GM12878 (cell line): ENCODE measurements around the gene ABR. TPM values are rescaled to one million over a fixed set of nuclear protein-coding genes. Genes with fewer than 3 reads are reported as not detected.

ENCODE experiments used
- ATAC-seq: fragments of 200-7000 bp; cut with Tn5 transposase; 3 replicates; pipeline ENCODE4 v1.9.1; 2020; ENCODE audit warnings: mild to moderate bottlenecking, moderate library complexity
- BruUV-seq: library from RNA; stranded (reverse); fragments of 400-500 nt; replicated peaks from 2 replicates; lab custom pipeline; 2021; lab: Mats Ljungman, UMichigan
- CTCF ChIA-PET: fragments of 300-600 bp; sonication (Branson Sonifier 250); formaldehyde crosslinking; extraction: SDS; loops from one replicate; lab custom pipeline; 2021; ENCODE audit warnings: inconsistent platforms; lab: Yijun Ruan, JAX
- POLR2A ChIA-PET: fragments of 350-600 bp; formaldehyde crosslinking; extraction: SDS; loops from one replicate; lab custom pipeline; 2021; ENCODE audit warnings: inconsistent platforms; lab: Charles Lee
- RAD21 ChIA-PET: fragments of 300-600 bp; sonication (Branson Sonifier 250); formaldehyde crosslinking; loops from one replicate; lab custom pipeline; 2023; ENCODE audit warnings: antibody characterized with exemption; ENCODE audit not compliant: unreplicated experiment; lab: Charles Lee
- SMC1A ChIA-PET: fragments of 300-600 bp; sonication (Branson Sonifier 250); formaldehyde crosslinking; loops from one replicate; lab custom pipeline; 2023; ENCODE audit not compliant: unreplicated experiment, uncharacterized antibody; lab: Charles Lee
- DNase-seq: peaks from one replicate; pipeline ENCODE4 v3.0.0-alpha.2; 2011; ENCODE audit warnings: low read depth, low spot score
- FAIRE-seq: peaks from 3 replicates; lab custom pipeline; 2011; peaks lifted over from hg19 to GRCh38; lab: Jason Lieb, UNC
- H2AFZ ChIP-seq: 2 replicates; pipeline ENCODE4 v1.6.0; 2011; ENCODE audit warnings: low read depth, low read length, control low read depth; ENCODE audit not compliant: control insufficient read depth
- H3K27ac ChIP-seq: 2 replicates; pipeline ENCODE4 v1.5.1; 2011; ENCODE audit warnings: control low read depth; ENCODE audit not compliant: control insufficient read depth, insufficient read depth
- H3K27me3 ChIP-seq, 2 experiments: replicated peaks in 1 of 2; 2 replicates each; pipeline versions ENCODE4 v1.6.0 to v1.6.1; 2011; ENCODE audit warnings: low read length in 1 of 2; ENCODE audit not compliant: control insufficient read depth in 2 of 2, insufficient read depth in 2 of 2
- H3K36me3 ChIP-seq, 2 experiments: 2 replicates each; pipeline ENCODE4 v1.5.1; 2011; ENCODE audit warnings: low read length in 1 of 2; ENCODE audit not compliant: control insufficient read depth in 2 of 2, insufficient read depth in 2 of 2
- H3K4me1 ChIP-seq: 2 replicates; pipeline ENCODE4 v1.6.1; 2011; ENCODE audit warnings: mild to moderate bottlenecking, low read length, moderate library complexity, mixed read lengths; ENCODE audit not compliant: control insufficient read depth, insufficient read depth
- H3K4me2 ChIP-seq: 2 replicates; pipeline ENCODE4 v1.6.0; 2011; ENCODE audit warnings: control low read depth; ENCODE audit not compliant: control insufficient read depth, insufficient read depth
- H3K4me3 ChIP-seq: fragments of 200-600 bp; sonication (generic); 2 replicates; pipeline ENCODE4 v1.5.1; 2016
- H3K79me2 ChIP-seq: 2 replicates; pipeline ENCODE4 v1.6.0; 2011; ENCODE audit warnings: low read length; ENCODE audit not compliant: control insufficient read depth, insufficient read depth
- H3K9ac ChIP-seq: 2 replicates; pipeline ENCODE4 v1.8.0; 2011; ENCODE audit warnings: low read length, control low read depth, mixed read lengths; ENCODE audit not compliant: control insufficient read depth, insufficient read depth
- H3K9me3 ChIP-seq: replicated peaks from 3 replicates; pipeline ENCODE4 v1.5.1; 2011; ENCODE audit warnings: mild to moderate bottlenecking, low read length; ENCODE audit not compliant: control insufficient read depth, insufficient read depth
- H4K20me1 ChIP-seq: 2 replicates; pipeline ENCODE4 v1.6.0; 2011; ENCODE audit not compliant: control insufficient read depth, insufficient read depth
- BMI1 ChIP-seq: fragments of 450-650 bp; IDR thresholded peaks from 2 replicates; pipeline ENCODE4 v1.6.1; 2016; ENCODE audit warnings: mild to moderate bottlenecking, moderate library complexity, borderline replicate concordance
- CEBPB ChIP-seq, 2 experiments: fragments of 150-350 bp in 1 of 2; IDR thresholded peaks; 2 replicates each; pipeline ENCODE4 v1.6.1; 2012 to 2014; ENCODE audit warnings: low read depth in 2 of 2, low read length in 2 of 2, borderline replicate concordance in 1 of 2, inconsistent platforms in 1 of 2
- CHD4 ChIP-seq: fragments of 200-600 bp; sonication (generic); IDR thresholded peaks from 2 replicates; pipeline ENCODE4 v1.6.1; 2016; ENCODE audit warnings: mild to moderate bottlenecking
- EGR1 ChIP-seq, 2 experiments: IDR thresholded peaks; 1 replicate in 1 of 2; 2 replicates in 1 of 2; pipeline ENCODE4 v1.6.1; 2011 to 2012; ENCODE audit warnings: low read depth in 2 of 2, low read length in 2 of 2, borderline replicate concordance in 1 of 2, mild to moderate bottlenecking in 1 of 2, moderate library complexity in 1 of 2
- KDM1A ChIP-seq: fragments of 200-600 bp; sonication (generic); IDR thresholded peaks from 2 replicates; pipeline ENCODE4 v1.6.1; 2016; ENCODE audit warnings: borderline replicate concordance
- MLLT1 ChIP-seq: fragments of 450-650 bp; IDR thresholded peaks from 2 replicates; pipeline ENCODE4 v1.6.1; 2016; ENCODE audit warnings: mild to moderate bottlenecking
- MTA2 ChIP-seq: fragments of 450-650 bp; IDR thresholded peaks from 2 replicates; pipeline ENCODE4 v1.6.1; 2016; ENCODE audit warnings: low read depth, mild to moderate bottlenecking, moderate library complexity
- NFYB ChIP-seq: IDR thresholded peaks from 2 replicates; pipeline ENCODE4 v1.6.1; 2011; ENCODE audit warnings: low read depth, mild to moderate bottlenecking, low read length, improper control_type of control experiment, moderate library complexity; ENCODE audit not compliant: insufficient read depth
- PAX8 ChIP-seq: fragments of 450-650 bp; IDR thresholded peaks from 2 replicates; pipeline ENCODE4 v1.6.1; 2017; ENCODE audit warnings: mild to moderate bottlenecking, moderate library complexity
- POU2F2 ChIP-seq: IDR thresholded peaks from 3 replicates; pipeline ENCODE4 v1.6.1; 2011; ENCODE audit warnings: low read depth, mild to moderate bottlenecking, low read length, borderline replicate concordance
- SIX5 ChIP-seq: IDR thresholded peaks from 2 replicates; pipeline ENCODE4 v1.6.1; 2011; ENCODE audit warnings: mild to moderate bottlenecking, low read depth, low read length, moderate library complexity; ENCODE audit not compliant: severe bottlenecking
- SREBF2 ChIP-seq: IDR thresholded peaks from 2 replicates; pipeline ENCODE4 v1.6.1; 2012; ENCODE audit warnings: mild to moderate bottlenecking, low read length
- WGBS: methylation state at CpG from one replicate; pipeline ENCODE4 v1.1.6; 2016; ENCODE audit warnings: low lambda C conversion rate; ENCODE audit not compliant: insufficient replicate concordance, insufficient coverage; ENCODE audit errors: missing lambda C conversion rate; 5-methylcytosine and 5-hydroxymethylcytosine counted together
- in situ Hi-C: fragments of 300-500 bp; cut with MboI; formaldehyde crosslinking; loops from 9 replicates; pipeline ENCODE4 v1.14.3; 2018; ENCODE audit warnings: mixed read lengths
- intact Hi-C: fragments of 100-400 bp; cut with micrococcal nuclease; formaldehyde crosslinking; loops from one replicate; pipeline ENCODE4 v1.14.2; 2022; ENCODE audit not compliant: unreplicated experiment
- polyA plus RNA-seq, 11 experiments: library from polyadenylated mRNA; depleted of rRNA in 4 of 11; unstranded in 6 of 11; stranded (reverse) in 5 of 11; fragments of >200 nt; fragmentation: Nextera tagmentation in 4 of 11; fragmentation: Illumina TruSeq in 1 of 11; extraction: Ambion mirVana in 4 of 11; extraction: Trizol in 1 of 11; gene quantifications; 1 replicate in 1 of 11; 2 replicates in 10 of 11; pipeline versions ENCODE4 v1.2.1 to v1.2.3, GENCODE V29; 2011 to 2016; ENCODE audit warnings: inconsistent platforms in 2 of 11, missing spikeins in 2 of 11, low read depth in 1 of 11
- total RNA-seq, 4 experiments: library from RNA; depleted of rRNA in 3 of 4; stranded (reverse); fragments of >200 nt in 3 of 4; fragmentation: Illumina TruSeq in 1 of 4; extraction: Trizol in 1 of 4; gene quantifications; 2 replicates each; pipeline versions ENCODE4 v1.2.1 to v1.2.3, GENCODE V29; 2013 to 2021
- TF ChIP-seq, protein P1 (sequence below): fragments of 450-650 bp; IDR thresholded peaks from 2 replicates; pipeline ENCODE4 v1.6.1; 2016; ENCODE audit warnings: mild to moderate bottlenecking, moderate library complexity, borderline replicate concordance
- TF ChIP-seq, protein P2 (sequence below): IDR thresholded peaks from 2 replicates; pipeline ENCODE4 v1.6.1; 2011; ENCODE audit warnings: borderline replicate concordance, low read depth, mild to moderate bottlenecking, moderate library complexity, mixed read lengths, low read length; ENCODE audit not compliant: insufficient read depth; ENCODE audit errors: extremely low read length

Gene ABR
- total and polyA plus RNA-seq, 10 of the 15 experiments (the other 5 are each of a cell fraction or from before 2014, with no cell fraction given): 1.4 to 112 (median 30.0) TPM

- intact Hi-C loops: no loop called here
- no peak for FAIRE-seq
- Histone ChIP-seq H3K4me3 (peak overlapping the region; percentile 39; the same call in 1 of the 2 replicates), H3K27me3 (no peaks in the 10 kb centered on the region), H2AFZ (no peak overlapping the region), H3K4me1 (peaks cover 33% of the 10 kb centered on the region), H3K36me3 (peaks cover 2% of the 10 kb centered on the region in 2 experiments; a peak in 2 of 4 replicates), H4K20me1 (no peaks in the 10 kb centered on the region), H3K27ac (peak overlapping the region; percentile 80), H3K4me2 (peak overlapping the region; percentile 85), H3K9me3 (no peaks in the 10 kb centered on the region; the same call in 2 of the 3 replicates), H3K79me2 (peaks cover 61% of the 10 kb centered on the region), H3K9ac (peak overlapping the region; percentile 65)
- ChIA-PET SMC1A (interaction anchor here (1.0 to 5.4 kb wide), 6 partner anchors 9 to 35 kb away, joined by 3 to 35 read pairs (median 4); no protein-coding TSS in a partner anchor), CTCF (interaction anchor here (0.8 to 1.5 kb wide), 7 partner anchors 10 to 94 kb away, joined by 3 to 13 read pairs (median 4); no protein-coding TSS in a partner anchor), POLR2A (interaction anchor here (0.9 to 2.2 kb wide), 4 partner anchors 9 to 177 kb away, joined by 3 to 20 read pairs (median 4); no protein-coding TSS in a partner anchor), RAD21 (interaction anchor here (1.0 to 6.5 kb wide), 7 partner anchors 10 to 94 kb away, joined by 3 to 41 read pairs (median 7); no protein-coding TSS in a partner anchor)
- peak; percentile 81 for ATAC-seq
- DNase-seq: no peak
- no TSS peak for BruUV-seq
- in situ Hi-C loops: no loop called here
- WGBS: 22% methylated on average over 18 of the region's 19 CpGs
- no peak for TF ChIP-seq KDM1A
- TF ChIP-seq, protein P1, sequence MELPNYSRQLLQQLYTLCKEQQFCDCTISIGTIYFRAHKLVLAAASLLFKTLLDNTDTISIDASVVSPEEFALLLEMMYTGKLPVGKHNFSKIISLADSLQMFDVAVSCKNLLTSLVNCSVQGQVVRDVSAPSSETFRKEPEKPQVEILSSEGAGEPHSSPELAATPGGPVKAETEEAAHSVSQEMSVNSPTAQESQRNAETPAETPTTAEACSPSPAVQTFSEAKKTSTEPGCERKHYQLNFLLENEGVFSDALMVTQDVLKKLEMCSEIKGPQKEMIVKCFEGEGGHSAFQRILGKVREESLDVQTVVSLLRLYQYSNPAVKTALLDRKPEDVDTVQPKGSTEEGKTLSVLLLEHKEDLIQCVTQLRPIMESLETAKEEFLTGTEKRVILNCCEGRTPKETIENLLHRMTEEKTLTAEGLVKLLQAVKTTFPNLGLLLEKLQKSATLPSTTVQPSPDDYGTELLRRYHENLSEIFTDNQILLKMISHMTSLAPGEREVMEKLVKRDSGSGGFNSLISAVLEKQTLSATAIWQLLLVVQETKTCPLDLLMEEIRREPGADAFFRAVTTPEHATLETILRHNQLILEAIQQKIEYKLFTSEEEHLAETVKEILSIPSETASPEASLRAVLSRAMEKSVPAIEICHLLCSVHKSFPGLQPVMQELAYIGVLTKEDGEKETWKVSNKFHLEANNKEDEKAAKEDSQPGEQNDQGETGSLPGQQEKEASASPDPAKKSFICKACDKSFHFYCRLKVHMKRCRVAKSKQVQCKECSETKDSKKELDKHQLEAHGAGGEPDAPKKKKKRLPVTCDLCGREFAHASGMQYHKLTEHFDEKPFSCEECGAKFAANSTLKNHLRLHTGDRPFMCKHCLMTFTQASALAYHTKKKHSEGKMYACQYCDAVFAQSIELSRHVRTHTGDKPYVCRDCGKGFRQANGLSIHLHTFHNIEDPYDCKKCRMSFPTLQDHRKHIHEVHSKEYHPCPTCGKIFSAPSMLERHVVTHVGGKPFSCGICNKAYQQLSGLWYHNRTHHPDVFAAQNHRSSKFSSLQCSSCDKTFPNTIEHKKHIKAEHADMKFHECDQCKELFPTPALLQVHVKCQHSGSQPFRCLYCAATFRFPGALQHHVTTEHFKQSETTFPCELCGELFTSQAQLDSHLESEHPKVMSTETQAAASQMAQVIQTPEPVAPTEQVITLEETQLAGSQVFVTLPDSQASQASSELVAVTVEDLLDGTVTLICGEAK: no peak
- 0 out of 2 replicates have a peak, but pooled peaks have one; percentile 33 for TF ChIP-seq MLLT1
- no peak for TF ChIP-seq NFYB
- TF ChIP-seq, protein P2, sequence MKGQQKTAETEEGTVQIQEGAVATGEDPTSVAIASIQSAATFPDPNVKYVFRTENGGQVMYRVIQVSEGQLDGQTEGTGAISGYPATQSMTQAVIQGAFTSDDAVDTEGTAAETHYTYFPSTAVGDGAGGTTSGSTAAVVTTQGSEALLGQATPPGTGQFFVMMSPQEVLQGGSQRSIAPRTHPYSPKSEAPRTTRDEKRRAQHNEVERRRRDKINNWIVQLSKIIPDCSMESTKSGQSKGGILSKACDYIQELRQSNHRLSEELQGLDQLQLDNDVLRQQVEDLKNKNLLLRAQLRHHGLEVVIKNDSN: peak; percentile 39
- TF ChIP-seq BMI1: no peak
- TF ChIP-seq PAX8: no peak
- TF ChIP-seq CHD4: no peak
- TF ChIP-seq EGR1 (IDR thresholded peaks at IDR 0.05; ENCODE audit: borderline replicate concordance in 1 of 2, low read depth in 2 of 2, low read length in 2 of 2): no peak
- 0 out of 2 replicates have a peak, but pooled peaks have one; percentile 18 for TF ChIP-seq MTA2
- TF ChIP-seq POU2F2: peak; percentile 52; the same call in 1 of the 3 replicates
- TF ChIP-seq SREBF2: no peak
- TF ChIP-seq CEBPB (IDR thresholded peaks at IDR 0.05; ENCODE audit: borderline replicate concordance in 1 of 2, low read depth in 2 of 2, low read length in 2 of 2): no peak
- TF ChIP-seq SIX5: no peak
These were observed 36.7 kb upstream of the ABR start for GRCh38 chr17:1216217-1217088.
